VCaP (cell line): ENCODE results near the gene STX4.
A peak's percentile ranks its signal among the peaks of the same experiment; 100 is the strongest.

ENCODE experiments used
- H3K27ac ChIP-seq: fragments of 450-650 bp; 2 replicates; pipeline ENCODE4 v1.5.1; 2017
- CTCF ChIP-seq: fragments of 450-650 bp; conservative IDR thresholded peaks from 2 replicates; pipeline ENCODE4 v1.5.1; 2017; ENCODE audit warnings: mild to moderate bottlenecking, moderate library complexity

Gene STX4

GRCh38 chr16:31032736-31033708, at the start of gene STX4:
STX4 (plus strand) TSS chr16:31033558; CDS start chr16:31033806, 248 bp downstream.
- peak within 1 kb of the TSS; percentile 60; the same call in 1 of the 2 replicates for H3K27ac ChIP-seq
- TF ChIP-seq CTCF, result no peak

GRCh38 chr16:30983898-30984610, 49.3 kb upstream of the STX4 start:
- no peak for TF ChIP-seq CTCF
- no peak overlapping the region for H3K27ac ChIP-seq

- H3K27ac ChIP-seq, result no peak within 1 kb of the TSS
Observed at GRCh38 chr16:30984669-30985400, 48.5 kb upstream of the STX4 start, which contains the start of gene HSD3B7. HSD3B7 (plus strand) TSS chr16:30985207; CDS start chr16:30985659, 452 bp downstream.

GRCh38 chr16:30985401-30986128, 47.8 kb upstream of the STX4 start:
- H3K27ac ChIP-seq, result no peak overlapping the region
- no peak for TF ChIP-seq CTCF

More at GRCh38 chr16:30984669-30985400, 48.5 kb upstream of the STX4 start, which contains the start of gene HSD3B7:
- TF ChIP-seq CTCF, result peak; percentile 85

- no peak for TF ChIP-seq CTCF
- H3K27ac ChIP-seq, result no peak overlapping the region
Observed at GRCh38 chr16:30986129-30986991, 47.0 kb upstream of the STX4 start.

- TF ChIP-seq CTCF, result no peak
Observed at GRCh38 chr16:30987581-30988190, 45.7 kb upstream of the STX4 start.

More at GRCh38 chr16:30987581-30988190, 45.7 kb upstream of the STX4 start:
- no peak overlapping the region for H3K27ac ChIP-seq
